D721Med (cell line): ENCODE measurements around the gene OSR1.

ENCODE experiments used
- DNase-seq: peaks from one replicate; pipeline ENCODE4 v3.0.0; 2011; ENCODE audit warnings: low spot score; ENCODE audit not compliant: insufficient read length
- FAIRE-seq: peaks from 2 replicates; lab custom pipeline; 2011; peaks lifted over from hg19 to GRCh38; lab: Jason Lieb, UNC
- CTCF ChIP-seq: IDR thresholded peaks from 2 replicates; pipeline ENCODE4 v1.5.1; 2012; ENCODE audit warnings: mild to moderate bottlenecking, control low read depth; ENCODE audit not compliant: insufficient read depth; ENCODE audit errors: missing control alignments

Gene OSR1

GRCh38 chr2:19349911-19350677 lies 8.3 kb downstream of the OSR1 start:
- peak; percentile 19 for TF ChIP-seq CTCF
- DNase-seq = no peak
- FAIRE-seq = no peak

GRCh38 chr2:19348692-19349091 lies 9.7 kb downstream of the OSR1 start:
- no peak for TF ChIP-seq CTCF
- FAIRE-seq (no peak), DNase-seq (no peak)

- no peak for FAIRE-seq
- DNase-seq = peak; percentile 74
- no peak for TF ChIP-seq CTCF
Observed at GRCh38 chr2:19347619-19348562, 10.5 kb downstream of the OSR1 start.

- TF ChIP-seq CTCF = no peak
- no peak for FAIRE-seq
- no peak for DNase-seq
Observed at GRCh38 chr2:19346983-19347618, 11.3 kb downstream of the OSR1 start.

GRCh38 chr2:19337742-19338141 lies 20.7 kb downstream of the OSR1 start:
- no peak for FAIRE-seq
- DNase-seq = no peak
- TF ChIP-seq CTCF = no peak

- no peak for FAIRE-seq
- no peak for DNase-seq
- no peak for TF ChIP-seq CTCF
Observed at GRCh38 chr2:19337202-19337601, 21.2 kb downstream of the OSR1 start.
